GM19438 (cell line): ENCODE results near the gene SULT1A2.
"Not testable (repeated sequence)": the region's sequence is repeated elsewhere in the genome, so short reads cannot be mapped to it uniquely, and the experiment has no call there.

ENCODE experiments used
- ATAC-seq: cut with Tn5 transposase; IDR thresholded peaks from one replicate; pipeline ENCODE4 v1.9.1; 2021; ENCODE audit warnings: low read depth; ENCODE audit not compliant: unreplicated experiment

SULT1A2 gene

DNA sequence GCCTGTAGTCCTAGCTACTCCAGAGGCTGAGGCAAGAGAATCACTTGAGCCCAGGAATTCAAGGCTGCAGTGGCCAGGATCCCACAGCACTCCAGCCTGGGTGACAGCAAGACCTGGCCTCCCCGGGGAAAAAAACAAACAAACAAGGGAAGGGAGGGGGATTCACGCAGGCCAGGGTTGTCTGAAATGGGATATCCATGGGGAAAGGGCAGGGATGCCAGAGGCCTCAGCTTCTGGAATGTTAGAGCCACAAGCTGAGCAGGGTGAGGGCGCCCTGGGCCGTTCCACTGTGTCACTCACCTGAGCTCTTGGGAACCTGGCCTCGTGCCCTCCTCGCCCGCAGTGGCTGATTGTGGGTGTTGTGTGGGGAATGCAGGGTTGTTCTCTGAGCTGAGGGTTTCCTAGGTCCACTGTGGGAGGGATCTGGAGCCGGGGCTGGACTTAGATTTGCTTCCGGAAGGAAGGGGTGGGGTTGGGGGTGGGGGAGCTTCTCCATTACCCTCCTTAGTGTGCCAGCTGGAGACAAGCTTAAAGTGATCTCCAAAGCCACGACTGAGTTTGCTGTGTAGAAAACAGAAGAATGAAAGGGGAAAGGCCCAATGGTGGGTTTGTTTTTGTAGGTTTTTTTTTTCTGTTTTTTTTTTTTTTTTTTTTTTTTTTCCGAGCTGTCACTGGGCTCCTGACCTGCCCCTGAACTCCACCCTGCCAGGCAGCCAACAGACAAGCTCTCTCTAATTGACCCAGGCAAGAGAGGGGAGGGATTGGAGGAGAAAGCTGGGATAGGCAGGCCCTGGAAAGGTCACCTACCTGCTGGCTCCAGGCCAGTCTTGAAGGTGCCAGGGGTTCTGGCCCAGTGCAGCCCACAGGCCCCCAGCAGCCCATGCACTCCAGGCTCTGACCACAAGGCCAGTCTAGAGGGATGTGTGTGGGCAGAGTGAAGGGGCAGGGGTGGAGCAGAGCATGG is 13.1 kb upstream of the SULT1A2 start, which contains the start of gene SULT1A1:
TSS of gene SULT1A1 (minus strand) at position 414 of the 964 bp plus-strand sequence. CDS start 1,189 bp downstream, outside the sequence.
- ATAC-seq, result no peak

GRCh38 chr16:28608867-28609596 is 12.2 kb upstream of the SULT1A2 start:
- ATAC-seq, result not testable (repeated sequence)

DNA sequence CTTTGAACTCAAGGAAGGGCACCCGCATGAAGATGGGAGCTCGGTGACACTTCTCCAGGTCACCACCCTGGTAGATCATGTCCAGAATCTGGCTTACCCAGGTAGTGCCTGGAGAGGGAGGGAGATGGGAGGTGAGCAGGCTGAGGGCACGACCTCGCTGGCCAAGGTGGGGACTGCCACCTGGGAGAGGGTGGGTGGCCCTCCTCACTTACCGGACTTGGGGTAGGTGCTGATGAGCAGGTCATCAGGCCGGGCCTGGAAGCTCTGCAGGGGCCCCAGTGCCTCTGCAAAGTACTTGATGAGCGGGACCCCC is 11.6 kb upstream of the SULT1A2 start:
- ATAC-seq, result not testable (repeated sequence)

GRCh38 chr16:28607681-28608495 is 11.0 kb upstream of the SULT1A2 start:
- not testable (repeated sequence) for ATAC-seq

DNA sequence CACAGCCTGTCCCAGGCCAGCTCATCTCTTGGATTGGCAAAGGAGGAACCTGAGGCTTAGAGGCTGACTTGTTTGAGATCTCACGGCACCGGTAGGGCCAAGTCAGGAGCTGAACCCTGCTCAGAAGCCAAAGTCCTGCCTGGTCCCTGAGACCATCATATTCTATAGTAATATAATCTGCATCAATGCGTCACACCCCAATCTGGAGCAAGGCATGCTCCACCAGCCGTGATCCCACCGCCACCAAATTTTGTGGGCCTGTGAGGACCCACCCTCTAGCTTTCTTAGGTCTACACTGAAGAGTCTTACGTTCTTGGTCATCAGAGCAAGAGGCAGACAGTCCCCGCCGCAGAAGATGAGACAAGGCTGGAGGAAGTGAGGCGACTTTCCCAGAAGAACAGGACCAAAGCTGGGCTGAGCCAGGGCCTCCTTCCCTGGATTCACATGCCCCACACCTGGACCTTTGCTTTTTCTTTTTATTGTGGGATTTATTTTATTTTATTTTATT is 10.3 kb upstream of the SULT1A2 start:
- no peak for ATAC-seq

- no peak for ATAC-seq
Observed at GRCh38 chr16:28606291-28607115, 9.7 kb upstream of the SULT1A2 start.

- ATAC-seq, result no peak
Observed at GRCh38 chr16:28604186-28604565, 7.3 kb upstream of the SULT1A2 start.

DNA sequence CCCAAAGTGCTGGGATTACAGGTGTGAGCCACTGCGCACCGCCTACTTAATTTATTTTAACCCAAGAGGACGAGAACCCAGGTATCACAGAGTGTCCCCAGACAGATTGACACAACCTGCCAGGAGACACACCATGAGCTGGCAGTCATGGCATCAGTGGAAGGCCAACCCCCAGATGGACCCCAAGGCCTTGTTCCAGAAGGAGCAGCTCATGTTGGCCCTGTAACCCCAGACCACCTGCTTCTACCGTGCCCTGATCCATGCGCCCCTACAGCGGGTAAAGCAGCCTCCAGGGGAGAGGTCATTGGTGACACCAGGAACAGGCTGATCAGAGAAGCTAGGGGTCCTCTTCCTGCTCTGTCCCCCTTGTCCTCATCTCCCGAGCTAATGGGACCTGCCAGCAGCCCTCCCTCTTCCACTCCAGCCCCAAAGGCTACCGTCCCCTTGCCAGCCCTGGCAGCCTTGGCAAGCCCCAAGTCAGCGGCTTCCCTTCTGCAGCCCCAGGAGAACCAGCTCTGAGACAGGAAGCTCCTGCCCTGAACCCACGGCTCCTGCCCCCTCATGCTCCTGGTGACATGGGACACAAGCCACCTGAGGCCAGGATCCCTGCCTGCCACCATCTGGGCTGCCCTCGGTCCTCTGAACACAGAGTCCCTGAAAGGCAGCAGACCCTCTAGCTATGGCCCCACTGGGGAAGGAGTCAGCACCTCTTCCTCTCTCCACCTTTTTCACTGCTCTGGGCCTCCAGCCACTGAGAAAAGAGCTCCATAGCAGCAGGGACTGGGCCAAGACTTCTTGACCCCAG is 6.7 kb upstream of the SULT1A2 start:
- no peak for ATAC-seq

DNA sequence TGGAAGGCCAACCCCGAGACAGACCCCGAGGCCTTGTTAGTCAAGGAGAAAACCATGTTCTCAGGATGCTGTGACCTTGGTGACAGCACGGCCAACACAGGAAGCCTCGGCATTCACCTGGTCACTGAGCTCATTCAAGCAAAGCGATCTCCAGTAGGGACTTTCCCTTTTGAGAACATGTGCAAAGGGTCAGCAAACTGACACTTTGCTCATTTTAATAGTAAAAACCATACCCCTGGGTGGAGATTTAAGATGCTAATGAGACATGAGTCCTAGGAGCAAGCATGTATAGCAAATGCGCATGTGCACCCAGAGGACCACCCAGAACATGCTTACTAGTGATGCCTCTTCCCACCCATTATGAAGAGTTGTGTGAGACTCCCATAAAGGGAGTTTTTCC is 5.7 kb upstream of the SULT1A2 start:
- ATAC-seq, result no peak

DNA sequence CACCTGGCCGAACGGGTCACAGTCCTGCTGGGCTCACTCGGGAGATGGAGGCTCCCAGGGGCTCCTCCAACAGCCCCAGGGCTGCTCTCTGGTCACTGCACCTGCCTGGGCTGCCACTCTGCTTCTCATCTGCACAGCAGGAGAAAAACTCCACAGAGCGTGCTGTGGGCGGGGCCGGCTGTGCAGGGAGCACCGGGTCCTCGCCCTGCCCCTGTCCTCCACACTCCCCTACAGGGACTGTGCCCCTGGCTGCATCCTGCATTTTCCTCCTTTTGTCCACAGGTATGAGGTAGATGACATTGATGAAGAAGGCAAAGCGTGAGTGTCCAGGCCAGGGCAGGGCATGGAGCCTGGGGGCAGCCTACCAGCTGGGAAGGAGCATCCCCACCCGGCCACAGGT is 5.2 kb upstream of the SULT1A2 start:
- not testable (repeated sequence) for ATAC-seq

- not testable (repeated sequence) for ATAC-seq
Observed at GRCh38 chr16:28601589-28601988, 4.7 kb upstream of the SULT1A2 start.

GRCh38 chr16:28600965-28601364 is 4.1 kb upstream of the SULT1A2 start:
- ATAC-seq, result not testable (repeated sequence)

DNA sequence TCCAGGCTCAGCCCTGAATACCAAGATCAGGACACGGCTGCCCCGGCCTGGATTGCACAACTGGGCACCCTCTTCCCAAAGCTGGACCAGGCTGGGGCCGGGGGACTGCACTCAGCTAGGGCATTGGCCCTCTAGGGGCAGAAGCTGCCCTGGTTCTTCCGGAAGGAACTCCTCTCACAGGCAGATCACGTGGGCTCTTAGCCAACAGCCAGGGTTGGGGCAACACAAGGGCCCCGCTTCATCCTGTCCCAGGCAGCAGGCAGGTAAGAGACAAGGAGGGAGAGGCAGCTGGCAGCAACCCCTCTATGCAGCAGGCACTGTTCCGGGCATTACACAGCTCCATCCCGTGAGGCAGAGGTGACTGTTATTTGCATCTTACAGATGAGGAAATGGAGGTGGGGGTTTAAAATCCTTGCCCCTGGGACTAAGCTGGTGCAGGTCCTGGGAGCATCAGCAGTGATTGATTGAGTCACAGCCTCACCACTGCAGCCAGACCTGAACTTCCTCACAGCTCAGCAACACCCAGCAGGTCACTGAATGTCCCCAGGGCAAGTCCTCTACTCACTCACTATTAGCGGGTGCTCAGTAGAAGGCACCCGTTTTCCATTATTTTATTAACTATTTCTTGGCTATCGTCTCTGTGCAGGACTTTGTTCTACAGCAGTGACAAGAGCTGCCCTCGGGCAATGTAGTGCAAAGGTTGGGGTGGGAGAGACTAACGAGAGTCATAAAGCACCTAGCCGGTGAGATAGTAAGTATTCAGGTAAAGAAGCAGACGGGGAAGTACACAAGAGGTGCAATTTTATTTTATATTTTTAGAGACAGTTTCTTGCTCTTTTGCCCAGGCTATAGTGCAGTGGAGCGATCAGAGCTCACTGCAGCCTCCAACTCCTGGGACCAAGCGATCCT is 2.8 kb upstream of the SULT1A2 start:
- ATAC-seq, result not testable (repeated sequence)

GRCh38 chr16:28597692-28598261 is 927 bp upstream of the SULT1A2 start:
- ATAC-seq, result no peak

- no peak for ATAC-seq
Observed at GRCh38 chr16:28596115-28596630, 677 bp downstream of the SULT1A2 start.

DNA sequence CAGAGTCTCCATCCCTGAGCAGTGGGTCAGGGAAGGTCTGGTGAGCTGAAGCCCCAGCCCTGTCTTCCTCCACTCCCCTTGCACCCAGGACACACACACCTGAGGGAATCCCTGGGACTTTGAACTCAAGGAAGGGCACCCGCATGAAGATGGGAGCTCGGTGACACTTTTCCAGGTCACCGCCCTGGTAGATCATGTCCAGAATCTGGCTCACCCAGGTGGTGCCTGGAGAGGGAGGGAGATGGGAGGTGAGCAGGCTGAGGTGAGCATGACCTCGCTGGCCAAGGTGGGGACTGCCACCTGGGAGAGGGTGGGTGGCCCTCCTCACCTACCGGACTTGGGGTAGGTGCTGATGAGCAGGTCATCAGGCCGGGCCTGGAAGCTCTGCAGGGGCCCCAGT is 1.4 kb downstream of the SULT1A2 start:
- ATAC-seq, result not testable (repeated sequence)

DNA sequence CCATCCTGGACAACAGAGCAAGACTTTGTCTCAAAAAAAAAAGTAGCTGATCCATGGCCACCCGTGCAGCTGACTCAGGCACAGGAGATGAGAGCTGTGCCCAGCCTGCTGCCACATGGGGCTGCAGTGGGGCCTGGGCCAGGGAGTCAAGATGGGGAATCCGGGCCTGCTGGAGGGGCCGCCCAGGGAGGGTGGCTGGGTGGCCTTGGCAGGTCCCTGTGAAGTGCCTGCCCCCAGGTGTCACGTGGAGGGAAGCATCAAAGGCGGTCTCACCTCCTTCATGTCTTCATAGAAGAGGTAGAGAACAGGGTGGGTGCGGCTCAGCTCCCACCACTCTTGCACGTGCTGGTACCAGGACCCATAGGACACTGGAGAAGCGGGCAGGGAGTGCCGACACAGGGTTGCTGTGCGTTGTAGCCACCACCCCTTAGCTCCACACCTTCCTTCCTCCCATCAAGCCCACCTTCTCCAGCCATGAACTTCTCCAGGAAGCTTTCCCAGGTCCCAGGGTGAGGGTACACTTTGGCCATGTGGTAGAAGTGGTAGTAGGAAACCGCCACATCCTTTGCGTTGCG is 3.8 kb downstream of the SULT1A2 start:
- no peak for ATAC-seq
